Measurements from ENCODE around the gene KLF17.

DNA sequence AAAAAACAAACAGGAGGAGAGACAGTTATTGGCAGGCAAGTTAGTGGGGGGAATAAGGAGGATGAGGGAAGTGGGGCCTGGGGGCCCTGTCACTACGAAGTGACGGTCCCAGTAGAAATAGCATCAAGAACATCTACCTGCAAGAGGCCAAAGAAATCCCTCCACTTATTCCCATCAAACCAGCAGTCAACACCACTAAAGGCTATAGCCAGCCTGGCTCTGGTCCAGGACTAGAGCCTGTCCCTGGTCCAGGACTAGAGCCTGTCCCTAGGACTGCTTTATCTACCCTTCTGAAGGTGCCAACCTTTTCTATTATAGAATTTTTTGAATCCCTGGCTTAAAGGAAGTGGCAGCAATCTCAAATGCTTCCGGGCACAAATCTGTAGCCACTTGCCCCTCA, 19.6 kb downstream of the KLF17 start:
- TF ChIP-seq, protein P1, sequence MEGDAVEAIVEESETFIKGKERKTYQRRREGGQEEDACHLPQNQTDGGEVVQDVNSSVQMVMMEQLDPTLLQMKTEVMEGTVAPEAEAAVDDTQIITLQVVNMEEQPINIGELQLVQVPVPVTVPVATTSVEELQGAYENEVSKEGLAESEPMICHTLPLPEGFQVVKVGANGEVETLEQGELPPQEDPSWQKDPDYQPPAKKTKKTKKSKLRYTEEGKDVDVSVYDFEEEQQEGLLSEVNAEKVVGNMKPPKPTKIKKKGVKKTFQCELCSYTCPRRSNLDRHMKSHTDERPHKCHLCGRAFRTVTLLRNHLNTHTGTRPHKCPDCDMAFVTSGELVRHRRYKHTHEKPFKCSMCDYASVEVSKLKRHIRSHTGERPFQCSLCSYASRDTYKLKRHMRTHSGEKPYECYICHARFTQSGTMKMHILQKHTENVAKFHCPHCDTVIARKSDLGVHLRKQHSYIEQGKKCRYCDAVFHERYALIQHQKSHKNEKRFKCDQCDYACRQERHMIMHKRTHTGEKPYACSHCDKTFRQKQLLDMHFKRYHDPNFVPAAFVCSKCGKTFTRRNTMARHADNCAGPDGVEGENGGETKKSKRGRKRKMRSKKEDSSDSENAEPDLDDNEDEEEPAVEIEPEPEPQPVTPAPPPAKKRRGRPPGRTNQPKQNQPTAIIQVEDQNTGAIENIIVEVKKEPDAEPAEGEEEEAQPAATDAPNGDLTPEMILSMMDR (IDR thresholded peaks at IDR 0.05), result no peak
- no peak for TF ChIP-seq EP300 (IDR thresholded peaks at IDR 0.05)

Measured in tibial nerve (tissue), 4 donors.